NCI-H774 (cell line): ENCODE measurements around the gene TBXAS1.

Experiments
- DNase-seq: peaks from one replicate; lab custom pipeline; 2025; lab: John Stamatoyannopoulos, UW

TBXAS1 gene

GRCh38 chr7:140000666-140001268, 171.7 kb downstream of the TBXAS1 start:
- DNase-seq: peak; percentile 7

DNA sequence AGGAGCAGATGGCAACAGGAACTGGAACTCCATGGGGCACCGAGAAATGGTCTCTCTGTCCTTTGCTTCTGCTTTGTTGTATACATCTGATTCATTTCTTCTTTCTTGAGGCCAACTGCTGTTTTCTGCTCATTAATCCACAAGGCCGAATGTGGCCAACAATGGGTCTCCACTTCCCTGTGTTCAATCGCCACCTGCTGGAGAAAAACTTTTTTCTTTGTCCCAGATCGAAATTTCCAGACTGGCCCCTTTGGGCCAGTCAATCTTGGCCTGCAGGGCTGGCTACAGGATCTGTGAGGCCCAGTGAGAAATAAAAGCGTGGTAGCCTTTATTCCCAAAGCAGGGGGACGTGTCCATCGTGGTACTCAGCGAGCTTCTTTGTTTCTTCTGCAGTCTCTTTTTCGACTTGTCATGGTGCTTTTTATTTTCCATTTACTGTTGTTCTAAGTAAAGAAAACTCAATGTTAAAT, 174.9 kb downstream of the TBXAS1 start:
- DNase-seq: no peak

DNA sequence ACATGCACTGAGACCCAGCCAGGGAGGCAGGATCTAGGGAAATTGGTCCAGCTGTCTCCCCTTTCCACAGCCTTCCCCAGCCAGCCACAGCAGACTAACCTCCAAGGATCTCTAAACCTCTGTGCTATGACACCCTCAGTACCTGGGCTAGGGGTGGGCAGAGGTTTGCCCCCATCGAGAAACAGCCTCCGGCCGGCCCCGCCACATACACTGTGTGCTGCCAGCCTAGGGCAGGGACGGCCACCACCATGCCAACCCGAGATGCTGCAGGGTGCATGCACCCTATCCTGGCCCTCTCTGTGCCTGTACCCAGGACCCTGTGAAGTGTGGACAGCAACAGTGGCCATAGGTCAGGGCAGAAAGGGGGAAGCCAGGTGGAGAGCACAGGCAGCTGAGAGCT, 175.6 kb downstream of the TBXAS1 start:
- DNase-seq: no peak

- no peak for DNase-seq
Measured at GRCh38 chr7:140005341-140005740, 176.3 kb downstream of the TBXAS1 start.

DNA sequence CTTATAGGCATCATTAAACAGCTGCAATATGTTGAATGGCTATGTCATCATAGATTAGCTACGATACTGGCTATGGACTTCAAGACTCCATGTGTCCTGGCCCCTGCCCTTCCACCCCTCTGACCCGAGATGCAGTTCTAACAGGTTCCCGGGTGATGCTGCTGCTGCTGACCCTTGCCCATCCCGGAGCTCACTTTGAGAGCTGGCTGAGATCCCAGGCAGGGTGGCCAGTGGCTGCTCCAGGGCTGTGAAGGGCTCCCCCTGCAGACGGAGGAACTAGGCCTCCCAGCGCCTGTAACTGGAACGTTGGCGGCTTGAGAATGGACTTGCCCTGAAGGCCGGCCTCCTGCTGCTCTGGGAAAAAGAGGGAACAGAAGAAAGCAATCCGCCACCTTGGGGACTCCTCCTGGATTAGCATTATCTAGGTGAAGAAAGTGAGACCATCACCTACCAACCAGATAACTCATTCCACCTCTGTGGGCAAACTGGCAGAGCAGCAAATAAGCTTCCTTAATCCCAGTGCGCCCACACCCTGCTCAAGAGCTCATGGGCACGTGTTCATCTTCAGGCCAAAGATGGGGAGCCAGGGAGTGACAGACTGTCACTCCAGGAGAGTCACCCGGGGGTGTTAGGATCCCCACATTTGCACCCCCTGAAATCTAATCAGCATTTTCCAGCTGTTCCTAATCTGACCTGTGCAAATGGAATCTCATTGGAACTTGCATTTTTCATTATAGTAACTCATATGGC, 176.9 kb downstream of the TBXAS1 start:
- DNase-seq: no peak

DNA sequence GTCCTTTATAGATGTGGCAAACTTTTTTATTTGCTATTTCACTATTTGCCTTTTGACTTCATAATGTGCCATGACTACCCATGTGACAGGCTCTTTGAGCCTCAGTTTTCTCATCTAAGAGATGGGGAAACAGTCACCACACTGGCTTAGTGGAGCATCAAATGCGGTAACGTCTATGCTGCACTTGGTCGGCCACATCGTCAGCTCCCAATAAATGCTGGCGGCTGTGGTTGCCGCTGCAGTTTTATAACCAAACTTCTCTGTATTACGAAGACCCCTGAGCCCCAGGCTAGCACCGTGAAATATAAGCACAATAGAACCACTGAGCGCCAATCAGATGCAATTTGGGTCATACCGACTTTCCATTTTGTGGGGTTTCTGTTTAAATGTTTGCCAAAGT, 177.5 kb downstream of the TBXAS1 start:
- DNase-seq: no peak

- DNase-seq: no peak
Measured at GRCh38 chr7:140007051-140007690, 178.1 kb downstream of the TBXAS1 start.

DNA sequence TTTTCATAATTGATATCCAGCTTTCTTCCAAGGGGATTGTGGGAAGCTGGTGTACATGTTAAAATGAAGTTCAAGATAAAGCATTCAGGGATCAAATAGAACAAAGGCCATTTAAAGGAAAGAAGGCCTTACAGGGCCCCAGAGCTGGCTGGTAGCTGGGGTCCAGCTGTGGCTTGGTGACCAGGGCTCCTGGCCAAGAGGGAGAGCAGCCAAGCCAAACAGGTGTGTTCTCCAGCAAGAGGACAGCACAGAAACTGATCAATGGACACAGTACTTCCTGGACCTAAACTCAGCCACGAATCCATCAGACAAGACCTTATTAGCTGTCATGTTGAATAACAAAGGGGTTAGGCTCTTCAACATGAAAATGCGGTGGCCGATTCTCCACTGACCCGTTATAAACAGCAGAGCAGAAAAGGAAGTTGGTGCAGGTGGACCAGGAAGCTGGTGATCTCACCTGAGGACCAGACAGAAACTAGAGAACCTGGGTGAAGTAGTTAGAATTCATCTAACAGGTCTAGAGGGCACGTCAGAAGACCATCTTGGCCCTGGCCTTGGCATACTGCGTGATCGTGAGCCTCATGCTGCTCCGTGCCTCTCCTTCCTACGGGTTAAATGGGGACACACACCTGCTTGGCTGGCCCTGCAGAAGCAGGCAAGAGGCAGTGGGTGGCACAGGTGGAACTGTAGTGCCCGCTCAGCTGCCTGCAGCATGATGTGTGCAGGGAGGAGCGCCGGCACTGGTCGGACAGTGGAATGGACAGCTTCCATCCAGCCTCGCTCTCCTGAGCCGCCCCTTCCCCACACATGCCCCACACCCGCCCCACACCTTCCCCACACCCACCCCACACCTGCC, 179.9 kb downstream of the TBXAS1 start:
- peak; percentile 77 for DNase-seq

DNA sequence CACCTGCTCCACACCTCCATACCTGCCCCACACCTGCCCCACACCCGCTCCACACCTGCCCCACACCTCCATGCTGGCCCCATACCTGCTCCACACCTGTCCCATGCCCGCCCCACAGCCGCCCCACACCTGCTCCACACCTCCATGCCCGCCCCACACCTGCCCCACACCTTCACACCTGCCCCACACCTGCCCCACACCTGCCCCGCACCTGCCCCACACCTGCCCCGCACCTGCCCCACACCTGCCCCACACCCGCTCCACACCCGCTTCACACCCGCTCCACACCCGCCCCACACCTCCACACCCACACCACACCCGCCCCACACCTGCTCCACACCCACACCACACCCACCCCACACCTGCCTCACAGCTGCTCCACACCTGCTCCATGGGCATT, 180.7 kb downstream of the TBXAS1 start:
- peak; percentile 74 for DNase-seq

- peak; percentile 81 for DNase-seq
Measured at GRCh38 chr7:140010194-140010895, 181.3 kb downstream of the TBXAS1 start.

GRCh38 chr7:140013676-140014075, 184.6 kb downstream of the TBXAS1 start:
- no peak for DNase-seq

DNA sequence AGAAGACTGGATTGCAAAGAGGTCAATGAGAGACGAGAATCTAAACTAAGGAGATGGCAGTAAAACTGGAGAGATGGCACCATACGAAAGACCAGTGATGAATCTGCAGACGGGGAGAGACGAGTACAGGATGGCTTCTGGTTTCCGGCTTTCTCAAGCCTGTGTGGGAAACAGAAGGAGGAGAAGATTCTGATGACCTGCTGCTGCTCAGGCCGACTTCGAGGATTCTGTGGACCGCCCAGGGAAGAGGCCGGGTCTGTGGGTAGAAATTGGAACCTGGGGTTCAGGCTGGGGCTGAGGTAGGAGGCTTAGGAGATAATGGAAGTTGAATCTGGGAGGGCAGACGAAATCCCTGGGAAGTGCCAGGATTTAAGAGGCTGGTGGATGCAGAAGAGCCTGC, 185.1 kb downstream of the TBXAS1 start:
- DNase-seq: no peak

GRCh38 chr7:140015471-140015970, 186.5 kb downstream of the TBXAS1 start:
- no peak for DNase-seq

DNA sequence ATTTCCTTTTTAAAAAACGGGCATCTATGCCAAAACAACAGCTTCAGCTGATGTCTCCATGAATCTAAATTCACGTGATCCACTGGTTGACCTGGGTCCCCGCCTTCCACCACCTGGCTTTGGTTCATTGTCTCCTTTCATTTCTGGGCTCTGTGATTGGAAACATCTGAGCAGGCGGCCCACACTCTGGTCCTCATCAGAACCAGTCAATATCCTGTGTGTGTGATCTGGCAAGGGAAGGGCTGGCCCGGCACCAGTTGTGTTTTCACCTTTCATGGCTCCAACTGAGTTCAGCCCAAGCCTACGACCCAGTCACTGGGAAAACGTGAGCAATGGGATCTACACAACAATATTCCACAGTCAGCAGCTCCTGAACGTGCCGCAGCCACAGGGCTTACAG, 187.5 kb downstream of the TBXAS1 start:
- no peak for DNase-seq

DNA sequence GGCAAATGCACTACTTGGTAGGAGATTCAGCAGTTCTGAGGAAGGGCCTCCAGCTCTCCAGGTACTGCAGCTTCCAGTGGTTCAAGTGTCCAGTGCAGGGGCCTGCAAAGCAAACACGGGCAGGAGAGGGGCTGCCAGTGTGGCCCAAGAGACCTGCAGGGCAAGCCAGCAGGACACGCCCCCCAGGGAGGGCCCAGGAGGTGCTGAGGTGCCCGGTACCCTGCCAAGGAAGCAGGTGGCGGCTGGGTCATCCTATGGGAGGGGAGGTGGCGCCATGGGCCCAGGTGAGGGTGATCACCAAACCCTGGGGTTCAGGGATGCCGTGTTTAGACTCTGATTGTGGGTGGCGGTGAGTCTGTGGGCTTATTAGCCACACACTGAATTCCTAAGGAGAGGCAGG, 188.0 kb downstream of the TBXAS1 start:
- no peak for DNase-seq

DNA sequence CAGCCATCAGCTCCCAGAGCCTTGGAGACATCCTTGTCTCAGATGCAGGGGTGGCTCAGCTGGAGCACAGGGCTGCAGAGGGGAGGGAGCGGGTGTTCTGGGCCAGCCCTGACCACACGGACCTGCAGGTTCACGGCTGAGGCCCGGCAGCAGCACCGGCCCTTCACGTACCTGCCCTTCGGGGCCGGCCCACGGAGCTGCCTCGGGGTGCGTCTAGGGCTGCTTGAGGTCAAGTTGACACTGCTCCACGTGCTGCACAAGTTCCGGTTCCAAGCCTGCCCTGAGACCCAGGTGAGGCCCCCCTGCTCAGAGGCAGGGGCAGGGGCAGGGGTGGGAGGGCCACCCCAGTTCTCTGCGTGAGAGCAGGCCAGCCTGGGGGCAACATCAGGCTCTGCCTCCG, 188.5 kb downstream of the TBXAS1 start:
- no peak for DNase-seq

DNA sequence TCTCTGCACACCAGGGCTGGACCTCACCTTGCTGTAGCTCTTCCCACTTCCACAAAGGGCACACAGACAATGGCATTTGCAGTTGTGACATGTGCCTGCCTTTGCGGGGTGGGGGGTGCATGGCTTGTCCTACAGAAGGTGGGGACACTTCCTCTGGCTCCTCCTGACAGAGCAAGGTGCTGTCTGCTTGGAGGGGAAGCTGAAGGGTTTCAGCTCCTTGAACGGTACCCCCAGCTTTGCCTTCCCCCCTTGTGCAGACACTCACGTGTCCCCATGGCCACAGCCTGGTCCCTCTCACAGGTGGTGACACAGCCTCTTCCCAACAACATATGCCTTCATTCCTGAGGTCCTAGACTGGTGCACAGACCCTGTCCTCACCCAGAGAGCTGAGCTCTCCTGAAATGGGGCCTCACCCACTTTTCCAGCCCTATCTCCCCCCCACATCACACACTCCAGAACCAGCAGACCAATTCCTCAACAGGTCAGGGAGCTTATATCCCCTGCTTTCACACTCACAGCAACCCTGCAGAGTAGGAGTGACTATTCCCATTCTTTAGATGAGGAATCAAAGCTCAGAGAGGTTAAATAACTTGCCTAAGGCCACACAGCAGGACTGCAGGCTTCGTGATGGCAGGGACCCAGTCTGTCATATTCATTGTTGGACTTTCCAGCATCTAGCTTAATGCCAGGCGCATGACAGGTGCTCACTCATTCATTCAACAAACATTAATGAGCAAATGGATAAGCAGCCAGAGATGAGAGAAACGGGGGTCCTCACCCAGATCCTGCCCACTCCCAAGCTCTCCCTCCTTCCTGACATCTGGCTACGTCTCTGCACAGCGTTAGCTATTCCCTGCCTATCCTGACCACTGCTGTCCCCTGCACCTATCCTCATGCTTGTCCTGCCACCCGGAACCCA, 189.3 kb downstream of the TBXAS1 start:
- no peak for DNase-seq

DNA sequence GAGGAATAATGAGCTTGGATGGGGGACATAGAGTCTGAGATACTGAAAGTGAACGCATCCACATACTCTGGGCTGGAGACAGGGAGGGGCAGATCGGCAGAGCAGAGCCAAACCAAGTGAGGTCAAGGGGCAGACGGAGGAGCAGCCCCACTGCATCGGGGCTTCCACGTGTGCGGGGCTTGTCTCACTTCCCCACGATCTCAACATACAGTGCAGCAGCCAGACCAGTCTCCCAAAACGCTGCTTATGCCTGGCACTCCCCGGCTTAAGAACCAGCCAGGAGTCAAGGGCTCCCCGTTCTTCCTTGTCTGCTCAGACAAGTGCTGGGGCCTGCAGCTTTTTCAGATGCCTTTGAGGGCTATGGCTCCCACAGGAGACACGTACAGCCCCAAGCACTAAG, 190.1 kb downstream of the TBXAS1 start:
- DNase-seq: no peak

GRCh38 chr7:140019606-140020005, 190.5 kb downstream of the TBXAS1 start:
- DNase-seq: no peak

GRCh38 chr7:140021603-140022002, 192.5 kb downstream of the TBXAS1 start:
- no peak for DNase-seq
